Activated naive CD8-positive, alpha-beta T cell treated with anti-CD3 and anti-CD28 coated beads, Interleukin-2, amount 50 U/mL, for 16 hours (primary cell): ENCODE measurements around the gene NOL4L.

ENCODE experiments used
- DNase-seq: peaks from one replicate; pipeline ENCODE4 v3.0.0-alpha.2; 2020; ENCODE audit warnings: low read depth, low spot score

Gene NOL4L

DNA sequence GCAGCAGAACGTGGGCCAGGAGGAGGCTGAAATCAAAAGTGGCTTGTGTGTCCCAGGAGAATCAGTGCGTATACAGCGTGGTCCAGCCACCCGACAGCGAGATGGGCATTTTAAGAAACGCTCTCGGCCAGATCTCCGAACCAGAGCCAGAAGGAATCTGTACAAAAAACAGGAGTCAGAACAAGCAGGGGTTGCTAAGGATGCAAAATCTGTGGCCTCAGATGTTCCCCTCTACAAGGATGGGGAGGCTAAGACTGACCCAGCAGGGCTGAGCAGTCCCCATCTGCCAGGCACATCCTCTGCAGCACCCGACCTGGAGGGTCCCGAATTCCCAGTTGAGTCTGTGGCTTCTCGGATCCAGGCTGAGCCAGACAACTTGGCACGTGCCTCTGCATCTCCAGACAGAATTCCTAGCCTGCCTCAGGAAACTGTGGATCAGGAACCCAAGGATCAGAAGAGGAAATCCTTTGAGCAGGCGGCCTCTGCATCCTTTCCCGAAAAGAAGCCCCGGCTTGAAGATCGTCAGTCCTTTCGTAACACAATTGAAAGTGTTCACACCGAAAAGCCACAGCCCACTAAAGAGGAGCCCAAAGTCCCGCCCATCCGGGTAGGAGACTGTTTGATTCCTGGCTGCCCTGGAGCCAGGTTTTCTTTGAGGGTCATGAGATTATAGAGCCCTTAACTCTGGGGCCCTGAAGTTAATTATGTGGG, 151.7 kb downstream of the NOL4L start:
- DNase-seq: no peak

DNA sequence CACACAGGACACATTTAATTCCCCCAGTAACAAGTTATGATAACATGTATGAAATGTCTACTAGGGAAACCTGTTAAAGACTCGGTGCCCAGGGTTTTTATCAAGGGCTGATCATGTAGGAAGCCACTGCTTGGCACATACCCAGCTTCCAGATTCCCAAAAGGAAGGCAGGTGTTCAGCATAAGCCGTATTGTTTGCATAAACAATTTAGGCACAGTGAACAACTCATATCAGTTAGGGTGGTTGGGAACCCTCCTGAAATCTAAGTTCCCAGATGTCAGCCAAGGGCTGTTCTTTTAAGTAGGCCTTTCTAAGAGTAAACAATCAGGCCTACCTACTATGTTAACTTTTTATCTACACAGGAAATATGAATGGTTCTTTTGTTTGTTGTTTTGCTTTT, 152.9 kb downstream of the NOL4L start:
- DNase-seq: no peak

DNA sequence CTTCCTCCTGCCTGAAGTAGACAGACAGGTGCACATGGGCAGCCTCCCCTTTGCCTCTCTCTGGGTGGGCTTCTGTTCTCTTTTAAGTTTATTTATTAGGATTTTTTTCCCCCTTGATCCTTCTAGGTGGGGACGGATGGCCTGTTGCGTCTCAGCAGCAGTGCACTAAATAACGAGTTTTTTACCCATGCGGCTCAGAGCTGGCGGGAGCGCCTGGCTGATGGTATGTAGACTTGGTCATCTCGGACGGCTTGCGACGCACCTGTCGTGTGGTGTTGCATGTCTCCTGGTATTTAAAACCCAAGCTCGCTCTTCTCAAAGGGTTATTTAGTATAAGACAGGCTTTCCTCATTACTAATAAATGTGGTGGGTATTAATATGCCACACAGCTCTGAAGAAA, 153.7 kb downstream of the NOL4L start:
- DNase-seq: no peak

DNA sequence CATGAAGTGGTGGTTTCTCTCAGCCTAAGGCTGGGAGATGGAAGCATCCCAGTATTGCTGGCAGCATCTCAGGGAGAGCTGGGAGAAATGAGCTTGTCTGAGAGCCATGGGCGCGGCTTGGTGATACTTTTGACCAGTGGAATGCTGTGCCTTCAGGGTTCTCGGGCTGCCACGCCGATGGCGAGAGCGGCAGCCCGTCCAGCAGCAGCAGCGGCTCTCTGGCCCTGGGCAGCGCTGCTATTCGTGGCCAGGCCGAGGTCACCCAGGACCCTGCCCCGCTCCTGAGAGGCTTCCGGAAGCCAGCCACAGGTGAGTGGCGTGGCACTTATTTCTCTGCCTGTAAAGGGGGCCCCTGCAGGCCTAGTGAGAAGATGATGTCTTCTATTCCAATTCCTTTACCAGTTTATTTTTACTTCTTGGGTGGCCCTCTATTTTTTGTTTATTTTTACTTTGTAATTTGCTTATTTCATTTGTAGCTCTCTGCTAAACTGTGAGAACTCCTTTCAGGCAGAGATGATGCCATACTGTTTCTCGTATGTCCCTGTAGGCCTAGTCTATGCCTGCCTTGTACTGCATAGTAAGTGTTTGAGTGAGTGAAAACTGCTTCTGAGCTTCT, 155.3 kb downstream of the NOL4L start:
- DNase-seq: no peak

DNA sequence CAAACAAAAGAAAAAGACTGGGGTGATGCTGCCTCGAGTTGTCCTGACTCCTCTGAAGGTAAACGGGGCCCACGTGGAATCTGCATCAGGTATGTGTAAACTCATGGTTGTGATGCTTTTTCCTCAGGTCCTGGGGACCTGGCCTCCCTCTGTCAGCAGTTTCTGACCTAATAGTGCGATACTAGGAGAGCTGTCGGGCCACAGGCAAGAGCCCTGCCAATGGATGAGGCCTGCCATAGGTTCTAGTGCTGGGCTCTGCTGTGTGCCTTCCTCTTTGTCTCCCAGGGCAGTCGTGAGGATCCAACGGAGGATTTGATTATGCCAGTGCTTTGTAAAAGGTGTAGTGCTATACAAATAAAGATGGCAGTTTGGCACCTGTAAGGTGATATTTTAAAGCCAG, 155.8 kb downstream of the NOL4L start:
- no peak for DNase-seq

DNA sequence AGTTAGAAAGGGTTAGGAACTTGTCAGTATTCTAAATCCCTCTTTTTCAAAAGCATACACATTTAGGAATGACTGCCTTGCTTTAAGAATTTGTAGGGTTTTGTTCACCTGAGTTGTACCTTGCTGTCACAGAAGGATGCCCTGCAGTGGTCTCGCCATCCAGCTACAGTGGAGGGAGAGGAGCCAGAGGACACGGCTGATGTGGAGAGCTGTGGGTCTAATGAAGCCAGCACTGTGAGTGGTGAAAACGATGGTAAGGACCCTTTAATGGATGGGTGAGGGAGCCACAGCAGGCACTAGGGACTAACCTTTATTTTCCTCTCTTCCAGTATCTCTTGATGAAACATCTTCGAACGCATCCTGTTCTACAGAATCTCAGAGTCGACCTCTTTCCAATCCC, 157.1 kb downstream of the NOL4L start:
- no peak for DNase-seq

DNA sequence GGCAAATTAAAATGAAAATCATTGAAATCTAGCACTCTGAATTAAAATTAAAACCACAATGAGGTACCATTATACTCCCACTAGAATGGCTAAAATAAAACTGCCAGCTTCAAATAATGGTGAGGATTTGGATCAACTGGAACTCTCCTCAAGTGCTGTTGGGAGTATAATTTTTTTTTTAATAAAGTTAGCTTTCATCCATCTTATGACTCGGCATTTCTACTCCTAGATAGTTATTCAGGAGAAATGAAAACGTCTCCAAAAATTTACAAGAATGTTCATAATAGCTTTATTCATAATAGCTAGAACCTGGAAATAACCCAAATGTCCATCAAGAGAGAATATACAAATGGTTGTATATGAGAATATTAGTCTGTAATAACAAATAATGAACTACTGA, 163.8 kb downstream of the NOL4L start:
- DNase-seq: no peak

DNA sequence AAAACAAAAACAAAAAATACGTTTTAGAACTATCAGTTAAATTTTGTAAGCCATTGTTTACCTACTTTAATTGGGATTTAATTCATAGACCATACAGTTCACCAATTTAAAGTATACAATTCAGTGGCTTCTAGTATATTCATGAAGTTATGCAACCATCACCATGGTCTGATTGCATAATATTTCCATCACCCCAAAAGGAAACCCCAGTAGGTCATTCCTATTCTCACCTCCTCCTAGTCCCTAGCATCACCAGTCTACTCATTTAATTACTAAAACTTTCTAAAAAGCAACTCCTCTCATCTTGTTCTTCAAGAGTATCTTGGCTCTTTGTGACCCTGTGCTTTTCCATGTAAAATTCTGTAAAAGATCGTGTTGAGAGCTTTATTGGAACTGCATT, 166.8 kb downstream of the NOL4L start:
- no peak for DNase-seq

DNA sequence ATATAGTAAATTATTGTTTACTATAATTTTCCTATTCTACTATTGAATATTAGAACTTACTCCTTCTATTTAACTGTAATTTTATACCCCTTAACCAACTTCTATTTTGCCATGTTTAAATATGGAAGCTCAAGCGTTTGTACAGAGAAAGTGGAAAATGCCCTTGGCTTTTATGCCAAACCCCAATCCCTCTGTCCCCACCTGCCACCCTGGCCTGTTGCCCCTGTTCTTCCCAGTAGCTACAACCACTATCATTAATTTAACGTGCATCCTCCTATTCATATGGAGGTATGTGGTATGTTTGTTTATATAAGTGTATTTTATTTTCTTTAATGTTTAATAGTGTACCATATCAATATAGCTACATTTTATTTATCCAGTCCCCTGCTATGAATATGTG, 168.9 kb downstream of the NOL4L start:
- no peak for DNase-seq

DNA sequence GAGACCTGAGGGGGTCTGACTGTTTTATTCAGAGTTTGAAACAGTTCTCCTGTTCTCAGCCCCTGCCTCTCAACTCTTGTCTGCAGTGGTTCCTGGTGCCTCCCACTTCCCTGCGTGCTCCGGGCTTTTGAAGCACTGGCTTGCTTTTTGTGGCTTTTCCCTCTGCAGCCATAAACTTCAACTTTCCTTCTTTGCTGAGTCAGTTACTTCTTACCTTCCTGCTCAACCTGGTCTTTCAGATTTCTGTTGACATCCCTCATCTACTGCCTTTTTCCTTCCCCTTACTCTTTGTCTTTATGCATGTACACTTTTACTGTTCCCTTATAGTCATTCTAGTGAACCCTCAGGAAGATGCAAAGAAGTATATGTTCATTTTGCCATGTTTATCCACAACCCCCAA, 169.6 kb downstream of the NOL4L start:
- no peak for DNase-seq

DNA sequence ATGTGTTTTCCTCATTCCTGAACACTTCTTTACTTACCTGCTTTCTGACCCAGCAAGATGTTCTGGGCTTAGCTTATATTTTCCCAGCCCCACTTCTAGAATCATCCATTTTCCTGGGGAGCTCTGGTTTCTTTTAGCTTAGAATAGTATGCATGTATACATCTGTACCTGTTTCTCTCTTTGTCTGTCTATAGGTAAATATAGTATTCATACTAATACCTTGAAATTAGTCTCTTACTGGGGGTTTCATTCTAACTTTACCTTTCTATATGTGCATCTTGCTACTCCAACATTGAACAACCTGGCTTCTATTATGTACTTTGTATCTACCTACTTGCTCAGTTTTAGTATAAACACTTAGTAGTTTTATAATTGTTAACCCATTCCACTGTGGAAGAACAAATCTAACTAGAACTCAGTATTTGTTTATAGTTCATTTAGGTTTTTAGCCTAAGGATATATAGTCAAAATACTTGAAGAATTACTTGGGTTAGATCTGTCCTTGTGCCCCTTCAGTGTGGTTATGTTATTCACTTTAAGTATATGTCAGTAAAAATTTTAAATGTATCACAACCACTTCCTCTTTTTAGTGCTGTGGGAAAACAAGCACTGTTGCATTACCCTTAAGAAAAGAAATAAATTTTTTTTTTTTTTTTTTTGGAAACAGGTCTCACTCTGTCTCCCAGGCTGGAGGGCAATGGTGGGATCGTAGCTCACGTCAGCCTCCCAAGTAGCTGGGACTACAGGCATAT, 173.0 kb downstream of the NOL4L start:
- no peak for DNase-seq

DNA sequence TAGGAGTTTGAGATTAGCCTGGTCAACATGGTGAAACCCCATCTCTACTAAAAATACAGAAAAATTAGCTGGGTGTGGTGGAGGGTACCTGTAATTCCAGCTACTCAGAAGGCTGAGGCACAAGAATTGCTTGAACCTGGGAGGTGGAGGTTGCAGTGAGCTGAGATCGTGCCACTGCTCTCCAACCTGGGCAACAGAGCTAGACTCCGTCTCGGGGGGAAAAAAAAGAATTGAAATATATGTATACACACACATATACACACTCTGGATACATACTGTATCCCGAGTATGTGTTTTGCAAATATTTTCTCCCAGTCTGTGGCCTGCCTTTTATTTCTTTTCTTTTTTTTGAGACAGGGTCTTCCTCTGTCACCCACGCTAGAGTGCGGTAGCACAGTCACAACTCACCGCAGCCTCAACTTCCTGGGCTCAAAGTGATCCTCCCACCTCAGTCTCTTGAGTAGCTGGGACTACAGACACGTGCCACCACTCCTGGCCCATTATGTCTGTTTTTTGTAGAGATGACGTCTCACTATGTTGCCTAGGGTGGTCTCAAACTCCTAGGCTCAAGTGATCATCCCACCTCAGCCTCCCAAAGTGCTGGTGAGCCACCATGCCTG, 177.9 kb downstream of the NOL4L start:
- peak; percentile 18 for DNase-seq

DNA sequence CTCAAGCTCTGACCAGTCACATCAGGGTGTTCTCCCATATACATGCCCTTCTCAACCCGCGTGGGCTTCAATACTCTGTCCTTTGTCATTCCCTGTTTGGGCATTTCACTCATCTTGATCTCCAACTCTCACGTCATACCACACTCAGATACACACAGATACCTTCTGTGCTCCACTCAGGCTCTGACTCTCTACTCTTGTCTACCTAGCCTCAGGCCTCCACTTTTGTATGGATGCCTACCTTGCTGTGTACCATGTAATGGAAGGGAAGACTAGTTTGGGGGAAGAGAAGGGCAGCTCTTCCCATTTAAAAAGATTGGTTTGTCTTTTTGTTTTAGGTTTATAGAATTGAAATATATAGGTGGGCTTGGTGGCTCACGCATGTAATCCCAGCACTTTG, 178.4 kb downstream of the NOL4L start:
- DNase-seq: no peak

DNA sequence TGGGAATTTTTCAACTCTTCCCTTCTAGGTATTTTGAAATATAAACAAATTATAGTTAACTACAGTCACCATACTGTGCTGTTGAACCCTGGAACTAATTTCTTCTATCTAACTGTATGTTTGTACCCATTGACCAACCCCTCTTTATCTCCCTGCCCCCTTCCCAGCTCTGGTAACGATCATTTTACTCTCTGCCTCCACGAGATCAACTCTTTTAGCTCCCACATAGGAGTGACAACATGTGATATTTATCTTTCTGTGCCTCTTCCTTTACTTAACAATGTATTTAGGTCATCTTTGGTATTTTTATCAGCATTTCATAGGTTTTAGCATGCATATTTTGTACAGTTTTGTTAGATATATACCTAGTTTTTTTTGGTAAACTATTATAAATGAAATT, 181.1 kb downstream of the NOL4L start:
- no peak for DNase-seq

DNA sequence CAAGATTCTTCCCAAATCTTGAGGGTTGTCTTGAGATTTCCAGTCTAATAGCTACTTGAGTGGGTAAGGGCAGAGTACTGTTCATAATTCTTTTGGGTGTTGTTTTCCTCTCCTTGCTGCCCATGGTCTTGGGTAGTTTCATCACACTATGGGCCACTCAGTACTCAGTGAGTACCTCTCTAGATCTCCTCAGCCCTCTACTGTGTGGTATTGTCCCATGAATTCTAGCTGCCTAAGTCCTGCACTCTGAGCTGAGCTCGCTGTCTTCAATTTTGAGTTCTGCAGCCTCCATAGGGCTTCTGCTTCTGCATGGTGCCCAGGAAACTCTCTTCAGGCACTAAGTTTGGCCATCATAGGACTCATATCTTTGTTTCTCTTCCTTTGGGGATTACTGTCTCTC, 184.7 kb downstream of the NOL4L start:
- no peak for DNase-seq

DNA sequence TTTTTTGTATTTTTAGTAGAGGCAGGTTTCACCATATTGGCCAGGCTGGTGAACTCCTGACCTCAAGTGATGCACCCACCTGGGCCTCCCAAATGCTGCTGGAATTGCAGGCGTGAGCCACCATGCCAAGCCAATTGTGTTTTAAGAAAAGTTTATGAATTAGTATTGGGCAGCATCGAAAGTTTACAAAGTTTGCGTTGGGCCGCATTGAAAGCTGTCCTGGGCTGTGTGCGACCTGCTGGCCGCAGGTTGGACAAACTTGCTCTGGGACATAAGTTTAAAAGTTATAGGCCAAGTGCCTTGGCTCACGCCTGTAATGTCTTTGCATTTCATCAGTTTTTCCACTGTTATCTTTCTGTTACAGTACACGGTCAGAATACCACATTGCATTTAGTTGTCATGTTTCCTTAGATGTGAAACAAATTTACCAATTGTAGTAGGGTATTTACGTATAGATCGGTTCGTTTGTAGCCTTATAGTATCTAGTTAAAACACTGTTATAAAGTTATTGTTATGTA, 187.5 kb downstream of the NOL4L start:
- DNase-seq: no peak

DNA sequence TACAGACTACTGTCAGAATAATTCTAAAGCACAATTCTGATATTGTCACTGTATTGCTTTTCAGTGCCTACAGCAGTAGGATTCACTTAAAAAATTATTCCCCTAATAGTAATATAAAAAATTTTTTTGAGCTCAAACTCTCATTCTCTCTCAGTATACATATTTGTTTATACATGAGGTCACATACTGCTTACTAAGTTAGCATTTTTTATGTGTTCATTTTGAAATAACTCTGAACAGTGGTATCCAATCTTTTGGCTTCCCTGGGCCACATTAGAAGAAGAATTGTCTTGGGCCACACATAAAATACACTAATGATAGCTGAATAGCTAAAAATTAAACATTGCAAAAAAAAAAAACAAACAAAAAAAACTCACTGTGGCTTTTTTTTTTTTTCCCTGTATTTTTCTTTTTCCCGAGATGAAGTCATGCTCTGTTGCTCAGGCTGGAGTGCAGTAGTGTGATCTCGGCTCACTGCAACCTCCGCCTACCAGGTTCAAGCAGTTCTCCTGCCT, 188.4 kb downstream of the NOL4L start:
- no peak for DNase-seq

DNA sequence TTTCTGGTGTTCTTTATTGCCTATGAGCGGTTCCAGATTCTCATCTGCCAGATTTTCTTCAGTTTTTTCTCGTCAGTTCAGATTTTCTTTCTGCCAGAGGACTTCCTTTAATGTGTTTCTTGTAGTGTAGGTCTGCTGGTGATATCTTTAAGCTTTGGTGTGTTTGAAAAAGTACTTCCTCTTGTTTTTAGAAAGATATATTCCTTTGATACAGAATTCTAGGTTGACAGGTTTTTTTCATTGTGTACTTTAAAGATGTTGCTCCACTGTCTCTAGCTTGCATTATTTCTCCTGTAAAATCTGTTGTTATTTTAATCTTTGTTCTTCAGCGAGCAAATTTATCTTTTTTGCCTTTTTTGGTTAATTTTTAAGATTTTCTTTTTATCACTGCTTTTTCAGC, 190.1 kb downstream of the NOL4L start:
- DNase-seq: no peak
